Tongue (tissue), 2 donors: ENCODE data around the gene SIM2. TPM values are rescaled to one million over a fixed set of nuclear protein-coding genes. Genes with fewer than 3 reads are reported as not detected.

ENCODE experiments used
- DNase-seq: peaks from one replicate; pipeline ENCODE4 v3.0.0-alpha.2; 2015
- total RNA-seq: library from RNA; depleted of rRNA; stranded (reverse); fragments of >200 nt; gene quantifications from one replicate; pipeline ENCODE4 v1.2.3, GENCODE V29; 2014

The SIM2 gene
- total RNA-seq, 1 donor from 2014 or later = 14.6 TPM

- no peak for DNase-seq
Measured at GRCh38 chr21:36738489-36739126, 39.7 kb downstream of the SIM2 start.

- DNase-seq = no peak
Measured at GRCh38 chr21:36741506-36741905, 42.6 kb downstream of the SIM2 start.

- no peak for DNase-seq
Measured at GRCh38 chr21:36743008-36743407, 44.1 kb downstream of the SIM2 start.

GRCh38 chr21:36743446-36743845 is 44.5 kb downstream of the SIM2 start:
- DNase-seq = no peak

- DNase-seq = no peak
Measured at GRCh38 chr21:36744190-36744559, 45.3 kb downstream of the SIM2 start.

GRCh38 chr21:36744560-36745231 is 45.8 kb downstream of the SIM2 start:
- peak; percentile 79 for DNase-seq

GRCh38 chr21:36745459-36745858 is 46.5 kb downstream of the SIM2 start:
- no peak for DNase-seq

GRCh38 chr21:36747041-36747814 is 48.3 kb downstream of the SIM2 start:
- DNase-seq = no peak

- peak; percentile 74 for DNase-seq
Measured at GRCh38 chr21:36747815-36748383, 49.0 kb downstream of the SIM2 start.

- peak; percentile 92 for DNase-seq
Measured at GRCh38 chr21:36749935-36750575, 51.1 kb downstream of the SIM2 start.

GRCh38 chr21:36750576-36750959 is 51.7 kb downstream of the SIM2 start:
- no peak for DNase-seq

GRCh38 chr21:36751383-36751782 is 52.5 kb downstream of the SIM2 start:
- no peak for DNase-seq

- no peak for DNase-seq
Measured at GRCh38 chr21:36753556-36753955, 54.6 kb downstream of the SIM2 start.

- no peak for DNase-seq
Measured at GRCh38 chr21:36754241-36754898, 55.5 kb downstream of the SIM2 start.

GRCh38 chr21:36756527-36756926 is 57.6 kb downstream of the SIM2 start:
- DNase-seq = no peak

GRCh38 chr21:36757196-36757595 is 58.3 kb downstream of the SIM2 start:
- peak; percentile 51 for DNase-seq

GRCh38 chr21:36759348-36760083 is 60.6 kb downstream of the SIM2 start:
- no peak for DNase-seq

GRCh38 chr21:36761685-36762084 is 62.8 kb downstream of the SIM2 start:
- DNase-seq = no peak

- no peak for DNase-seq
Measured at GRCh38 chr21:36762642-36763041, 63.7 kb downstream of the SIM2 start.

GRCh38 chr21:36763305-36763704 is 64.4 kb downstream of the SIM2 start:
- DNase-seq = no peak

GRCh38 chr21:36765229-36765628 is 66.3 kb downstream of the SIM2 start:
- DNase-seq = no peak
